Activated CD8-positive, alpha-beta memory T cell treated with anti-CD3 and anti-CD28 coated beads, Interleukin-2, amount 50 U/mL, for 24 hours (primary cell): ENCODE data around the gene NMT2.
"Not testable (repeated sequence)": the region's sequence is repeated elsewhere in the genome, so short reads cannot be mapped to it uniquely, and the experiment has no call there.

ENCODE experiments used
- DNase-seq: peaks from one replicate; pipeline ENCODE4 v3.0.0-alpha.2; 2020; ENCODE audit errors: extremely low read depth

The NMT2 gene

GRCh38 chr10:15168291-15168785 lies at the start of gene NMT2:
TSS of gene NMT2 (minus strand) at chr10:15168693. CDS start at chr10:15168612, 81 bp downstream.
- no peak for DNase-seq

GRCh38 chr10:15216700-15217099 lies 48.2 kb upstream of the NMT2 start:
- DNase-seq = no peak

DNA sequence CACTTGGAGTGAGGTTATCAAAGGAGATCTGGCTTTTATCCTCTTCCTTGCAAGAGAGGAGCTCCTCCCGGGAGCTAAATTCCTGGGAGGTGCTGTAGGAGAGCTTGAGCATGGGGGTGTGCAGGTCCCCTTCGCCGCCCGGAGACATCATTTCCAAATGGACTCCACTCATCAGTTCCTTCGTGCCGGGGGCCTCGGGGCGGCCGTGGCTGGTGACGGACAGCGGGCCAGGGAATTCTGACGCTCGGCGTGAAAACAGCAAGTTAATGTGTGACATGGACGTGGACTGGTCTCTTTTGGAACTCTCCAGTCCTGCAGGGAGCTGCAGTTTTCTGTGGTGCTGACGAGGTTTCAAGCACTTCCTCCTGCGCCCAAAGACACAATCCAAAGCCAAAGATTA lies 45.7 kb upstream of the NMT2 start:
- no peak for DNase-seq

GRCh38 chr10:15213461-15213861 lies 45.0 kb upstream of the NMT2 start:
- DNase-seq = no peak

DNA sequence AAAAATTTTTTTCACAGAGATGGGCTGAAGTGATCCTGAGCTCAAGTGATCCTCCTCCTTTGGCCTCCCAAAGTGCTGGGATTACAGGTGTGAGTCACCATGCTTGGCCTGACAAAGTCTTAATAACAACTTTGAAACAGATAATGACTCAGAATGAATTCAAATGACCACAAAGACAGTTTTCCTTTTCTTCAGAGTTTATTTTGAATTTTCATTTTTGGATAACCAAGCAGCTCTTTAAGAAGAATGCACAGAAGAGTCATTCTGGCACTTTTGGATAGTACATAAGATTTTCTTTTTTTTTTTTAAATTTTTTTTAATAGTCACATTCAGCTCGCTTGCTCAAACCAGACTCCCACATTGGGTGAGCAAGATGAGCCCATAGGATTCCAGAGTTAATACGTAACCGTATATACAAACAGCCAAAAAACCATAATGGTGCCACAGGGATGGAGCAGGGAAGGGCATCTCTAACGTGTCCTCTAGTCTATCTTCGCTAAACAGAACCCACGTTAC lies 43.0 kb upstream of the NMT2 start:
- DNase-seq = no peak

DNA sequence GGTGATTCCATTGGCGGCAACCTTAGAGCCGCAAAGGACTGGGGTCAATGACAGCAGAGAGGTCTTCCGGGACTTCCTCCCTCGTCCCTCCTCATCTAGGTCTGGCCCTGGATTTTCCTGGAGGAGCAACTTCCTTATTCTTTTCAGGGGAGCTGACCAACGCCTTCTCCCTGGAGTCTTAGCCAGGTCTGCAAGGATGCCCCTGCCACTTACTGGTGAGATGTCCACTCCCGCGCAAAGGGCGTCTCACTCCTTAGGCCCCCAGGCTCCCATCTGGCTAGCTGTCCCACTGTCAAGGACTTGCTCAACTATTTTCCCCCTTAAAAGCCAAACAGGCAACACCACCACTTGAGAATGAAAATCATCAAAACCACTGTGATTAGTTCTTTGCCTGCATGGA lies 42.0 kb upstream of the NMT2 start:
- DNase-seq = no peak

DNA sequence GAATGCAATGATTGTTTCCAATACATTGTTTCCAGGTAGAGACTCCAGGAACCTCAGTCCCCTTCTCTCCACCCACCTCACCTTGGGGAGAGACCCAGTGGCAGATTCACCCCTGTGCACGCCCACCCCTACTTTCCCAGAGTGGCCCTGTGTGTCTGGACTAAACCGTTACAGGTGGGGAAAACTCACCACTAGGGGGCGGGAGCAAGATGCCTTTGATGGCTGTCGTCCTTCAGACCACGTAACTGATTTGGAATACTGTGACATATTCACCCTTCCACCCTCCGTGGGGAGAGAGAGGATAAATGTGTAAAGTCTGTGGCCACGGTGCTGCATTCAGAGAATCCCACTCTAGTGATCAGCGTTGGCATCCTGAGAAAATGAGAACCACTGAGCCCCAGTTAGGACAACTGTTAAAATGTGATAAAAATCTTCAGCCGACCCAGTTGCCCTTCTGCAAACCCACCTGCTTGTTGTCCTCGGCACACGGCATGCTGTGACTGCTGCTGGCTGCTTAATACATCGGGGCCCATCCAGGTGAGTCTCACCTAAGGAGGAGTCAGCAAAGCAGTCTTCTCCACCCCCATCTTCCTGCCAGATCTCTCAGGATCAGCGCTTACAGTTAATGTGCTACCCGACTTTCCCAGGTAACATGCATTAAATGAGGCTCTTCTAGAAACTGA lies 41.5 kb upstream of the NMT2 start:
- DNase-seq = peak; percentile 56

DNA sequence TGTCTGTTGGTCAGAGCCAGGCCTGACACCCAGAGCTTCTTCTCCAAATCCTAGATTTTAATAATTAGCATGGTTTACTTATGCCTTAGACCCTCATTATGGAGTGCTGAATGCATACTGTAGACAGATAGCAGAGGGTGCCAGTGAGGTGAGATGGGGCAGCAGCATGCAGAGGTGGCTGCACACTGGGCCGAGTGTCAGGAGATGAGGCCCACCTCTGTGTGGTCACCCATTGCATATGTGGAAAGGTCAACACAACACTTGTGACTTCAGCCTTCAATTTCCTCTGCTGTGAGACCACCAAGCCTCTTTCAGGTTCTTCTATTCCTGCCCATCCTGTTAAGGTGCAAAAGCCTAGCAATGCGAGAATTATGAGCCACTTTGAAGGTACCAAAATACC lies 39.7 kb upstream of the NMT2 start:
- DNase-seq = no peak

- not testable (repeated sequence) for DNase-seq
Observed at GRCh38 chr10:15207410-15207809, 38.9 kb upstream of the NMT2 start.

DNA sequence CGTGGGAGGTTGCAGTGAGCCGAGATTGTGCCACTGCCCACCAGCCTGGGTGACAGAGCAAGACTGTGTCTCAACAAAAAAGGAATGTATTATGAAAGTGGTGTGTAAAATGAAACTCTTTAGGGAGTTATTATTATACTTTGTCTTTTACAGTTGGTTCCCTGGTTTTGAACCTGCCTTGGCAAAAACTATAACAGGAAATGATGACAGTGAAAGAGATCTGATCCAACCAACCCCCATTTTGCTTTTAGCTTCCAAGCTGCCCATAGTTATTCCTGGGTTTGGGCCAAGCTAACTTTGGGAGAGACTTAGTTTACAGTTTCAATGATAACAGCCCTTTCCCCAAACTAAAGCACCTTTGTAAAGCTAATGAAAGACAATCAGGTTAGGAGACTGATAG lies 34.1 kb upstream of the NMT2 start:
- DNase-seq = no peak

DNA sequence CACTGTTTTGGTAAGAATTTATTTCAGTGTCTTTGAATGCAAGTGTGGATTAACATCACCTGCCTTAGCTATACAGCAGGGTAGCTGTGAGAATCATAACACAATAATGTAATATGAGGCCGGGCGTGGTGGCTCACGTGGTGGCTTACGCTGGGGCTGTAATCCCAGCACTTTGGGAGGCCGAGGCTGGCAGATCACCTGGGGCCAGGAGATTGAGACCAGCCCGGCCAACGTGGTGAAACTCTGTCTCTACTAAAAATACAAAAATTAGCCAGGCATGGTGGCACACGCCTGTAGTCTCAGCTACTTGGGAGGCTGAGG lies 33.8 kb upstream of the NMT2 start:
- not testable (repeated sequence) for DNase-seq

DNA sequence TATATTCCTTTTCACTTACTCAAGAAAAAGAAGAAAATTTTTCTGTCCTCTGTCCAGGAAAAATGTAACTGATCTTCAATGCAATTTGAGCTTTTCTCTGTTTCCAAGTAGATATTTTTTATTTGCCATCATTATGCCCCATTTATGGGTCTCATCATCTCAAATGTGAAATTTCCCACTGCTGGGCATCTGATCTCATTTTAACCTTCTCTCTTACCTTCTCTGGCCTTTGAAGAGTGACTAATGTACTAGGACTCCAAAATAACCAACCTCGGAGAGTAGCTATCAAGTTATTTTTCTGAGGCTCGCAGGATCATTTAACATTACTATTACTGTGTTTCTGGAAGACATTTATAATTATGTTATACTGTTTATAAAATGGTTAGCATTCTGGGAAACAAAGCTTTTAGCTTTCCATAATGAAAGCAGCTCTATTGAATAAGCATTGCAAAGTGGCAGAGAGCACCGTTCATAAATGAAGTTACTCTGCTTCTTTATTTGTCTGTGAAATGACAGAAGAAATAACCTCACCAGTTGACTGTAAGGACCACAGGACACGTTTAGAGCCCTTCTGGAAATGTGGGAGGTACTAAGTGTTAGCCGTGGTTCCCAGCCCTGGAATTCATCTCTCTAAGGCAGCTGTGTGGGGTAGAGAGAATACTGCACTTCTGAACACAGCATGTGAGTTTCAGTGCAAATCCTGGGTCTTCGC lies 33.3 kb upstream of the NMT2 start:
- DNase-seq = no peak

DNA sequence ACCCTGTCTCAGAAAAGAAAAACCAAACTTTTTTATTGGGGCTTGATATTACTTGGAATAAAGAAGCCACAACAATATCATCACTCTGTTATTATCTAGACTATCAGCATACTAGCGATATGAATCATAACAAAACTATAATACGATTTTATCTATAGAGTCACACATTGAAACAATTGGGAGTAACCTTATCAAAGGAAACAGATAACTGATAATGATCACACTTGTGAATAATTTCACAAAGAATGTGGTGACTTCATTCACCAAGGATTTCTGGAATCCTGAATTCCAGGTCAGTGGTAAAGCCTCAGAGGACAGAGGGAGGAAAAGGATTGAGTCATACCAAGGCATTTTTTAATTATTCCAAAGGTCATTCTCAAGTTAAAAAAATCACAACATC lies 32.1 kb upstream of the NMT2 start:
- DNase-seq = no peak

- no peak for DNase-seq
Observed at GRCh38 chr10:15197911-15198310, 29.4 kb upstream of the NMT2 start.

DNA sequence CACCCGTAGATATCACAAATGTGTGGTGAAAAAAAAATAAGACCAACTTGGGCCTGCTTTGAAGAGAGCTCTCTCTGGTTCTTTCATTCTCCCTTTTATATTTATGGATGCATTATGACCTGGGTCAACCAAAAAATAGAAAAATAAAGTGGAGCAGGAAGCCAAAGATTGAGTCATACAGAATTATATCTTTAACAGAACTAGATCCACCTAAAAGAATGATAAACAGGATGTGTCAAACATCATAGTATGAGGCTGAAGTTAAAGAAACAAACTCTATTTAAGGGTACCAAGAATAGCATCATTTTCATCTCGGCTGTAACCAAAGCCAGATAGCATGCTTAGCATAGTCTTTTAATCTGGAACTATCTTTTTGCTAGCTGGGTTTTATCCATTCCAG lies 28.8 kb upstream of the NMT2 start:
- DNase-seq = no peak

GRCh38 chr10:15196021-15196834 lies 27.7 kb upstream of the NMT2 start:
- DNase-seq = no peak

- no peak for DNase-seq
Observed at GRCh38 chr10:15189133-15189885, 20.8 kb upstream of the NMT2 start.

- DNase-seq = no peak
Observed at GRCh38 chr10:15188603-15189002, 20.1 kb upstream of the NMT2 start.

GRCh38 chr10:15183689-15184481 lies 15.4 kb upstream of the NMT2 start:
- no peak for DNase-seq

- no peak for DNase-seq
Observed at GRCh38 chr10:15182540-15183207, 14.2 kb upstream of the NMT2 start.
